DMS153 treated with DMSO at 0.1 percent for 48 hours (cell line): ENCODE data around the gene PARP4.
"Not testable (repeated sequence)": the region's sequence is repeated elsewhere in the genome, so short reads cannot be mapped to it uniquely, and the experiment has no call there.

ENCODE experiments used
- DNase-seq: peaks from one replicate; lab custom pipeline; 2025; ENCODE audit not compliant: unreplicated experiment; lab: John Stamatoyannopoulos, UW

The PARP4 gene

GRCh38 chr13:24380227-24380626 lies 132.4 kb downstream of the PARP4 start:
- not testable (repeated sequence) for DNase-seq

- not testable (repeated sequence) for DNase-seq
Measured at GRCh38 chr13:24371273-24371672, 141.3 kb downstream of the PARP4 start.
